Stimulated activated CD8-positive, alpha-beta memory T cell treated with anti-CD3 and anti-CD28 coated beads, Interleukin-4, amount 100 ng/mL, for 48 hours (primary cell): Measurements from ENCODE around the gene ITFG2.
A peak's percentile ranks its signal among the peaks of the same experiment; 100 is the strongest.

Experiments used
- DNase-seq: peaks from one replicate; pipeline ENCODE4 v3.0.0-alpha.2; 2020

Gene ITFG2

DNA sequence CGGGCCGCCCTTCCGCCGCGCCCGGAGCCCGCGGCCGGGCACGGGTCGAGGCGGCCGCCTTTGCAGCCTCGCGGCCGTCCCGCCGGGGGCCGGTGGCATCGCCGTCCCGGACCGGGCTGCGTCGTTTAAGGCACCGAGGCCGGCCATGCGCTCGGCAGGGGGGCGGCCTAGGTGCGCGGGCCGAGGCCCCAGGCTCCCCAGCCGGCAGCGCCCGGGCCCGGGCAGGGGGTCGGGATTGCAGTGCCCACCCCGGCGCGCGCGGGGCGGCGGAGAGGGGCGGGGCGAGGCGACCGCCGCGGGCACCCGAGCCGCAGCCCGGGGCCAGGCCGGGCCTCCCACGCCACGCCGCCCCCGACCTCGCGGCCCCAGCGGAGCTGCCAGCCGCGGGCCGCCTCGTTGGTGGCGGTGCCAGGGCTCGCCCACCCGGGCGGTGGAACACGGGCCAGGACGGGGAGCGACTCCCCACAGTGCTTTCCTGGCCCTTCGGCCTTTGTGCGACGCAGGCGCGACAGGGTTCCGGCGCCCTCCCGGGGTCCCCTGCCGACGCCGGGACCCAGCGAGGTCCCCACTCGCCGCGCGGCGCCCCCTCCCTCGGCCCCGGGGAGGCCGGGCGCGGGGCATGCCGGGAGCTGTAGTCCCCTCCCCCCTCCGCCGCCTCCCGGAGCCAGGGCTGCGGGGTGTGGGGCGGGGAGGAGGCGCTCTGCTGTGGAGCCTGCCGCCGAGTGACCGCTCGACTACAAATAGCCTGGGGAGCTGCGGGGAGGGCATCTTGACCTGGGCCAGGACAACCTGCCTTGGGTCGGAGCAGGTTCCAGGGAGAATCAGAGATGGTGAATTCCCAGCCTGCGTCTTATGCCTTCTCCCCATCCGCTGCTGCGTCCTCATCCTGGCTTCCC, 16.9 kb upstream of the ITFG2 start:
- peak; percentile 81 for DNase-seq

DNA sequence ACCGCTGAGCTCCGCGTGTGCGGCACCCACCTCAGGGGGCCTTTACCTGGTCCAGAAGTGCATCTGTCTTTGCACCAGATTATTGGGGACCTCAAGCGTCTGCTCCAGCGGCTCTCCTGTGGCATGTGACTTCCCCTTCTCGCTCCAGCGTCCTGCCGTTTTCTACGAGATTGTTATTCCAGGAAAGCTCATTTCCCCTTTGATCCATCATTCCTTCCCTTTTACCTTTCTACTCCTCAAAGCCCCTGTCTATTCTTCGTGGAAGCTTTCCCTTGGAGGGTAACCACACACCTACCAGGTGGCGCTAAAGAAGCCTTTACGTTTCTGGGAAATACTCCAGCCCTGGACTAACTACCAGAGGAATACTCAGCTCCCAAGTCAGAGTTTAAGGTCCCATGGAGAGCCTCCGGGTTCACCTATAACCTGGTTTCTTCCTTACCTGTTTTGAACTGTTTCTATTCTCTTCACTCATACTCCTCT, 16.2 kb upstream of the ITFG2 start:
- no peak for DNase-seq

DNA sequence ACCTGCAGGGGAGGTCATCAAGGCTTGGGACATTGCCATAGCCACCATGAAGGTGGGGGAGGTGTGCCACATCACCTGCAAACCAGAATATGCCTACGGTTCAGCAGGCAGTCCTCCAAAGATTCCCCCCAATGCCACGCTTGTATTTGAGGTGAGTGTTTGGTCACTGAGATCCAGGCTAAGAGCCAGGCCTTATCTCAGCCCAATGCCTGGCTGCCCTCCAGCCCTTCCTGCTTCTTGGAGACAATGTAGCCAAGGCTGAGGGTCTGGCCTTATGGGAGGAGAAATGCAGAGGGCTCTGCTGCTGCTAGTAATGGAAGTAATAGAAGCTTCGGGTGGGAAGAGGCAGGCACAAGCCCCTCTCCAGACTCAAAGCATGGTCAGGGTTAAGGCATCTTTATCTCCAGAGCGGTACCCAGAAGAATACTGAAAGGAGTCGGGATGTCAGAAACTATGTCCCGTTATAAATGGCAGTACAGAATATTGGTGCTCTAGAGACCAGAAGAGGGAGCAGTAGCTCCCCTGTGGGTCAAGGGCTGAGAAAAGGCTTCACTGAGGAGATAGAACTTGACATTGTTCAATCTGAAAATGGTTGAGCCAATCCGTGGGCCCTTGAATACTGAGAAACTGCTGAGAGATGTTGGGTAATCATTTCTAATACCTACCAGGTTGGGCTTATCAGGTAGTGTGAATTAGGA, 14.6 kb upstream of the ITFG2 start:
- DNase-seq: no peak

DNA sequence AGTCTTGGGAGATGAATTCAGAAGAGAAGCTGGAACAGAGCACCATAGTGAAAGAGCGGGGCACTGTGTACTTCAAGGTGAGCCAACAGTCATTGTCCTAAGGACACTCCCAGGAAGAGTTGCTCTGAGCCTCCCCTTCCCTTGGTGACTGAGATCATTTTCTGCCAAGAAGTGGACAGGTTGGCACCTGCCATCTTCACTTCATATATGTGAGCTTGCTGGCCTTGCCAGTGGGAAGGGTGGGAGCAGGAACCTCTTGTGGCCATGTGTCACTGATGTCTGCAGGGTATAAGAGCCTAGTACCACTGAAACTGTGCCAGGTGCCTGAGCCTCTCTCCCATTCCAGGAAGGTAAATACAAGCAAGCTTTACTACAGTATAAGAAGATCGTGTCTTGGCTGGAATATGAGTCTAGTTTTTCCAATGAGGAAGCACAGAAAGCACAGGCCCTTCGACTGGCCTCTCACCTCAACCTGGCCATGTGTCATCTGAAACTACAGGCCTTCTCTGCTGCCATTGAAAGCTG, 12.4 kb upstream of the ITFG2 start:
- no peak for DNase-seq

DNA sequence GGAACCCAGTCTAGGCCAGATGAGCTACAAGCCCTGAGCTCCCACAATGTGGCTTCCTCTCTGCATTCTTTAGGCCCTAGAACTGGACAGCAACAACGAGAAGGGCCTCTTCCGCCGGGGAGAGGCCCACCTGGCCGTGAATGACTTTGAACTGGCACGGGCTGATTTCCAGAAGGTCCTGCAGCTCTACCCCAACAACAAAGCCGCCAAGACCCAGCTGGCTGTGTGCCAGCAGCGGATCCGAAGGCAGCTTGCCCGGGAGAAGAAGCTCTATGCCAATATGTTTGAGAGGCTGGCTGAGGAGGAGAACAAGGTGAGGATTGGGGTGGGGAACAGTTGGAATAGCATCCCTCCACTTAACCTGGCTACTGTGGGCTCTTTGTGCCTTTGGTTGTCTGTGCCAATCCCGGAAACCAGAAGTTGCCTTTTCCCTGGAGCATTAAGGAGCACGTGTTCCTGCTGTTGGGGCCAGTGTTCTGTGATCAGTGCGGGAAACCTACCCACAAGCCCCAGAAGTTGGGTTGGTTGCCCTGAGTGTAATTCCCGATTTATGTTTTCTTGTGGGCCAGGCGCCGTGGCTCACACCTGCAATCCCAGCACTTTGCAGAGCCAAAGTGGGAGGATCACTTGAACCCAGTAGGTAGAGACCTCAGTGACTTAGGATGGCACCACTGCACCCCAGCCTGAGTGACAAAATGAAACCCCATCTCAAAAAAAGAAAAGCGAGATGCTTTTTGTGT, 11.3 kb upstream of the ITFG2 start:
- no peak for DNase-seq

DNA sequence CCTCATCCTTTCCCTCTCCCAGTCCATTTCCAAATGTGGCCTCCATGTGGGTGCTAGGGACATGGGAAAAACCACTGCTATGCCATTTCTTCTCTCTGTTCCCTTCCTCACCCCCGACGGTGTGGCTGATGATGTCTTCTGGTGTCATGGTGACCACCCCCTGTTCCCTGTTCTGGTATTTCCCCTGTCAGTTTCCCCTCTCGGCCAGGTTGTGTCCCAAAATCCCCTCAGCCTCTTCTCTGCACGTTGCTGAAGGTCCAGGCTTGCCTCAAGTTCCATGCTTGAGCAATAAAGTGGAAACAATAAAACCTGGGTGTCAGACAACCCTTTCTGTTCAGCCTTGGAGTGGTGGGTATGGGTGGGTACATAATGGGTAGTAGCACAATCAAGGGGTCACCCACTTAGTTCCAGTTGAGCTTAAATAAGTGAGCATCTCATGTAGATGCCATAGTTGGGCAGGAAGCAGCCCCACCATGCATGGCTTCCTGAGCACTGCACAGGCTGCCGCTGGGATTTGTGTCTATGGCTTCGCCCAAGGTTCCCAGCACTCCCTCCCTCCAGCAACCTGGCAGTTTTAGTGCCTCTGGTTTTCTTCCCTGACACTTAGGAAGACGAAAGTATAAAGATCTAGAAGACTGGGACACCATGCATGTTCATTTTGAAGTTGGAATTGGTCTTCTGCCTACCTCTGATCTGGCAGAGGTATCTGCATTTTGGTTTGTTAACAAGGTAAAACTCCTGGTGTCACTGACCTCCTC, 8.7 kb upstream of the ITFG2 start:
- no peak for DNase-seq

DNA sequence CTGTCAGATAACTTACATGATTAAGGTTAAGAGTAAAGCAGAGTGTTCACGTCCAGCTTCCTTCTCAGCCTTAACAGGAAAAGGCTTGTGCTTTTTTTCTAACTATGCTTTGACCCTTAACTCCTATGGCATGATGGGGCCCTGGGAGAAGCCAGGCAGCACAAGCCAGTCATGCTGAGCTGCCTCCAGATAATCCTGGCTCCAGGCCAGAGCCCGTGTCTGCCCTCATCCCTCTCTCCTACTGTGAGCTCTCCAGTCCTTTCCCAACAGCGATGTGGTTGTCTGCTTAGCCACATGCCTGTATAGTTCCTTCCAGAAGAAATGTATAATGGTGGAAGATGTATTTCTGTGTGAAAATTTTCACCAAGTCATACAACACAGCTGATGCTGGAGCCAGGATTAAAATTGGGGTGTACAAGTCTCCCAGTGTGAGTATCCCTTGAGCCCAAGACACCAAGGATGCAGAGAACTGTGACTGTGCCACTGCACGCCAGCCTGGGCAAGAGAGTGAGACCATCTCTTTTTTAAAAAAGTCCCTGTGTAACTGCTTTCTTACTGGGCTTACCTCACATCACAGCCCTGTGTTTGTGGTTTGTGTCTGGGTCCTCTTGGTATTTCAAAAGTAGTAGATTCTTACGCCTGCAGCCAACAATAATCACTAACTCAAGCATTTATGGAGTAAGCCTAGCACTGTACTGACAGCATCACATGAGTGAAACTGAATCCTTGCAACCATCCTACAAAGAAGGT, 7.9 kb upstream of the ITFG2 start:
- DNase-seq: no peak

DNA sequence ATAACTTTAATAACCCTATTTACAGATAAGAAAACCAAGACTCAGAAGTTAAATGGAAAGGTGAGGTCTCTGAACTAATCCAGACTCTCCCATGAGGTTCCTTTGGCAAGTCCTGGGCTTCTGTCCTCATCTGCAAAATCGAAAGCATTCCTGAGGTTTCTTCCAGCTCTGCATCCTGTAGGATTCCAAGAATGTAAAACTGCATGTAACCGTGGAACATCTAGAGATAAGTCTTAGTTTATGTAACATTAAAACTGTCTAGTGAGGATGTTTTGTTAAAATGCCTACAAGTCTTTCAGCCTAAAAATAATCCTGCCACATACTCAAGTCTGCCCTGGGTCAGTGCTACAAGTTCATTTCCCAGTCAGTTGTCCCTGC, 7.3 kb upstream of the ITFG2 start:
- DNase-seq: no peak

DNA sequence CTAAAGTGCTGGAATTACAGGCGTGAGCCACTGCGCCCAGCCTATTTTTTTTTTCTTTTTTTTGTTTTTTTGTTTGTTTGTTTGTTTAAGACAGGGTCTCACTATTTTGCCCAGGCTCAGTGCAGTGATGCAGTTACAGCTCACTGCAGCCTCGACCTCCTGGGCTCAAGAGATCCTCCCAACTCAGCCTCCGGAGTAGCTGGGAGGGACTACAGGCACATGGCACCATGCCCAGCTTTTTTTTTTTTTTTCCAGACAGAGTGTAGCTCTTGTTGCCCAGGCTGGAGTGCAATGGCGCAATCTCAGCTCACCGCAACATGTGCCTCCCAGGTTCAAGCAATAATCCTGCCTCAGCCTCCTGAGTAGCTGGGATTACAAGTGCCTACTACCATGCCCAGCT, 5.8 kb upstream of the ITFG2 start:
- no peak for DNase-seq

DNA sequence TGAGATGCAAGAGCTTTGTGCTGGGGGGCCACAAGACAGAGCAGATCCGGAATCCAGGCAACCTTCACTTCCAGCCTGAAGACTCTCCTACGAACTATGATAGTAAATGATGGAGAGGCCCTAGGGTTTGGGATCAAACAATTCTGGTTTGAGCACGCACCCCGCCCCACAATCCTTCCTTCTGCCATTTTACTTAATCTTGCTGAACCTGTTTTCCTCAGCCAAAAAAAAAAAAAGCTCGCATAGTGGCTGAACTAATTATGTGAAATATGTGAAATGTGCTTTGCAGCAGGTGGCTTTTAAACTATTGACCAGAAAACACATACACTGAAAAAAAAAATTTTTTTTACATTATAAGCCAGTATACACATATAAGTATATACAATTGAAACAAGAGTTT, 667 bp upstream of the ITFG2 start:
- no peak for DNase-seq

DNA sequence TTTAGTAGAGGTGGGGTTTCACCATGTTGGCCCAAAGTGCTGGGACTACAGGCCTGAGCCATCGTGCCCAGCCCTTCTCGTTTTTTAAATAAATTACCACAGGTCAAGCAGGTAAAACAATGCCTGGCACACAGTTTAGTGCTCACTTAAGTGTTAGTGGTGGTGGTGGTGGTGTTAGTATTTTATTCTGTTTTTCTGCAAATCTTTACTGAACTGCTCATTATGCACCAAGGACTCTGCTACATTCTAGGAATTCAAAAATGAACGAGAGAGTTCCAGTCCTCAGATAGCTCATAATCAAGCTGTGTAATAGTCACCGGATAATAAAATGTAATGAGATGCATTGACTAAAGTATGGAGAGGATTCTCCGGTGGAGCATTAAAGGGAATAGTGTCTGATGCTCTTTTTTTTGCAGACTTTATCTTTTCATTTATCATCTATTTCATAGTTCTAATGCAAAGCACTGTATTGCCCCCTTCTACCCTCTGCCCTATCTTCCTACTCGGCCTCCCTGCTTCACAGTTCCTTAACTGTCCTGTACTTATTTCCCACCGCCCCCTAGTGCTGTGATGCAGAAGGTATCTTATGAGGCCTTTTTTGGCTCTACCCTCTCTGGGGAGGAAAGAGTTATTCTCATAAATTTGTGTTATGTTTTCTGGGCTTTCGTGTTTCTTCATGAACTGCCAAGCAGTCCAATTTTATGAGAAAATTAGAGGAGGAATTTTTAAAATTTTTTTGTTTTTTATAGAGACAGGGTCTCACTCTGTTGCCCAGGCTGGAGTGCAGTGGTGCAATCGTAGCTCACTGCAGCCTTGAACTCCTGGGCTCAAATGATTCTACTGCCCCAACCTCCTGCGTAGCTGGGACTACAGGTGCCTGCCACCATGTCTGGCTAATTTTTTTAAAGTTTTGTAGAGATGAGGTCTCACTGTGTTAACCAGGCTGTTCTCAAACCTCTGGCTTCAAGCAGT, 1.0 kb downstream of the ITFG2 start:
- peak; percentile 66 for DNase-seq

DNA sequence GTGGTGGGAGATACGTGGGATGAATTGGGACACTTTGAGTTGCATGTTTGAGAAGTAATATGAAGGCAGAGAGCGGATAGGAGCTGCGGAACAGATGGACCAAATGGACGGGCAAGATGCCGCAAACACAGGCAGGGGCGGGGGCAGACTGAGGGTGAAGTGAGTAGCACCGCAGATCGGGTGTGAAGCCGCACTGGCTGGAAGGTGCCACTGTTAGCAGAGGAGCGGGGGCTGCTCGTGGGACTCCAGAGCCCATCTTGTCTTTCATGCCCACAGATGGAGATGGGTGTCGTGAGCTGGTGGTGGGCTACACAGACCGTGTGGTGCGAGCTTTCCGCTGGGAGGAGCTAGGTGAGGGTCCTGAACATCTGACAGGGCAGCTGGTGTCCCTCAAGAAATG, 7.3 kb downstream of the ITFG2 start:
- no peak for DNase-seq

DNA sequence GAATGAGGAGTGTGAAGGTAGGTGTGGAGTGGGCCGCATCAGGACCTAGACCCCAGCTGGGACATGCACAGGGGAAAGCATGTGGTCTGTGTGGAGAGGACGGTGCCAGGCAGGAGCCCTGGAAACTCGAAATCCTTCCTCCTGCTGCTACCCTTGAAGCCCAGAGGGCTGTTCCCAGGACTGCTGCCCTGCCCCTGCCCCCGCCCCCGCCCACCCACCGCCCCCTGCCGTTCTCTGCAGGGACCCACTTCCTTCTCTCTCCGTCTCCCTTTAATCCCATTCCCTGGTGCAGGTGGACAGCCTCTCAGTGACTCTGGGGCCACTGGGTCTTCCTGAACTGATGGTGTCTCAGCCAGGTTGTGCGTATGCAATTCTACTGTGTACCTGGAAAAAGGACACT, 8.0 kb downstream of the ITFG2 start:
- DNase-seq: no peak

DNA sequence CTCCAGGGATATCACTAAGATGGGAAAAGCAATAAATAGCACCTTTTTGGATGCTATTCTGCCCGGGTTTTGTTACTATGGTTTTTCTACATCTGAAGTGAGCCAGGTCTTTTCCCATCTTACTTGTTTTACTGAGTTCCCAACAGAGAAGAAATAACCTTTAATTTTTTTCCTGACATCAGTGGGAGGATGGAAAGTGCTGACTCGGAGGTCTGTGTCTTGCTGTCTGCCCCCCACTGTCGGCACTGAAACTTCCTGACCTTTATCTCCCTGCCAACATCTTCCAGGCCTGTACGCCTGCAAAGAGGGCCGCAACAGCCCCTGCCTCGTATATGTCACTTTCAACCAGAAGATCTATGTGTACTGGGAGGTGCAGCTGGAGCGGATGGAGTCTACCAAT, 11.0 kb downstream of the ITFG2 start:
- DNase-seq: no peak

DNA sequence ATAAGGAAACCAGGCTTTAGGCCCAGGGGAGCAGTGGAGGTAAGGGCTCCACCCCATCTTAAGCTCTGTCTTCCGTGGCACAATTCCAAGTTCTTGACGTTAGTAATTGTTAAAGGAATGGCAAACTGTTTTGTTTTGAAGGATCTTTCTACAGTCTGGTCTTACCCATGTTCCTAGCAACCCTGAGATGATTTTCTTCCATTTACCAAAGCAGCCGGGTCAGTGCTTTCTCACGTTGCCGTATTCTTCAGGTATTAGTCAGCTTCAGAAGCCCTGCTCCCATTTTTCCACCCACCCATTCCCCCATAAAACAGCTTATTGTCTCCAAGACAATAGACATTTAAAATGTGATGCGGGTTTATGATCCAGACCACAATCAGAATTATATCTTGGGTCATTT, 12.1 kb downstream of the ITFG2 start:
- no peak for DNase-seq

DNA sequence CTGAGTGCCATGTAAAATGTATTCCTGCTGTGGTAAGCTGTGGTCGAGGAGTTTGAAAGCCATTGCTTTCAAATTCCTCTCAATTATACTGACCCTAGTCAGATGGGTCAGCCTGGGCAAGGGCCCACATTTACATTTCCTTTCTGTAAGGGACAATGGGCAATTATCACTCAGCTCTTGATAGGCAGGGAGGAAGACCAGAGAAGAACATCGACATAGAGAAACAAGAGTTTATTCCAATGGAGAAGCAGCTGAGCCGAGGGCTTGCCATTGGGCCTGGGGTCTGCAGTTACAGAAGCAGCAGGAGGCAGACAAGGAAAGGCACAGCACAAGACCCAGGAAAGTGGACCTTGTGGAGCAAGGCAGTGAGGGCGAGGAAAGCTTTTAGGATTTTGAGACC, 12.7 kb downstream of the ITFG2 start:
- no peak for DNase-seq

DNA sequence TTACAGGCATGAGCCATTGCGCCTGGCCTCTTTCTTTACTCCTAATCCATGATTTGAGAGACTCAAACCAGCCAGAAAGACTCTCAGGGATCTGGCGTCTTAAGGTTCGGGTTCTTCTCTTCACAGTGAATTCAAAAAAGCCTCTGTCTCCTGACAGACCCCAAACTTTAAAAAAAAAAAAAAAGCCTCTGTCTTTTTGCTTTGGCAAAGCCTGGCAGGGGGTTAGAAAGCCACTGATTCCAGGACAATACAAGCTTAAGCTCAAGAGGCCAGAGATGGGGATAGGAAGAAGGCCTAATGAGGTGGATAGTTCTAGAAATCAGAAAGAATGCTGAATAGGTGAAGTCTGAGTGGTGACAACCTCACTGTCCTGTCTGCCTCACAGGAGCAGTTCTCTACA, 13.6 kb downstream of the ITFG2 start:
- no peak for DNase-seq

DNA sequence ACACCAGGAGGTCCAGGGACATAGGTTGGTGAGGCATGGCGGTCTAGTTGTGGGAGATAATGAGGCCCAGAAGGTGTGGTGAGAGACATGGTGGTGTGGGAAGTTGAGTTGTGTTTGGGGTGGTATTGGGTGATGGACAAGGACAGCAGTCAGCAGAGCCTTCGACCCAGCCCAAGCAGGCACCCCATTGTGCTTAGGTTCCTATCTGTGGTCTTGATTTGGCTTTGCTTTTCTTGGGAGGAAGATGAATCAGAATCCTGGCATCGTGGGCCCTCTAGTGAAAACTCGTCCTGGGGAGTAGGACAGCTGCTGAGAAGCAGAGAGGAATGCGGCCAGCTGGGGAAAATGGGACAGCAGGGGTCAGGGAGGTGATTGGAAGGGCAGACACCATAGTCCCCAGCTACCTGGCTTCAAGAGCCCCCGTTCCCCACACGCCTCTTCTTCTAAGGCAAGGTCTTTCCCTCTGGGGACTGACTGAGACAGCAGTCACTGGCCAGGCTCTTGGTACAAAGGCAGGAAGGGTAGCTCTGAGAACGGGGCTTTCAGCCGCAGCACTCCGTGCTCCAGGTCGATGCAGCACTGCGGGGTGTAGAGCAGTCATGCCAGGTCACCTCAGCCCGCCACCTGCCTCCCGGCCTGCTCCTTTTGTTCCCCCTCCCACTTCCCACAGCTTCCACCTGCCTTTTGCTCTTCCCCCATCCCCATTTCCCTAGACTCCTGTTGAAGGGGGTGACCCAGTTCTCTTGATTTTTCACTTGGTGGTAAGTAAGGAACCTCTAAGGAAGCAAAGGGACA, 14.4 kb downstream of the ITFG2 start:
- DNase-seq: no peak

DNA sequence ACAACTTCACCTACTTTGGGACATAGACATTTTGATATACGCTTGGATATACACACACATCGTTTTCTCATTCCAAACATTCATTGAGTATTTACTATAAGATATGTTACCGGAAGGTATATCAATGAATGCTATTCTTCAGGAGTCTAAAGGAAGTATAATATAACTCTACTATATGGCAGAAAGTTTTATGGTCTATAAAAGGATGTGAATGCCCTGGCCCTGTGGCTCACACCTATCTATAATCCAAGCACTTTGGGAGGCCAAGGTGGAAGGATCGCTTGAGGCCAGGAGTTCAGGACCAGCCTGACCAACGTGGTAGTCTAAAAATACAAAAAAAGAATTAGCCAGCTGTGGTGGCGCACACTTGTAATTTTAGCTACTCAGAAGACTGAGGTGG, 16.8 kb downstream of the ITFG2 start:
- DNase-seq: no peak
